Activated CD8-positive, alpha-beta T cell treated with anti-CD3 and anti-CD28 coated beads, Interleukin-2, amount 10 ng/mL, durations not matched to agents 7 days and 5 days (primary cell): ENCODE results near the gene RGL3. TPM values are rescaled to one million over a fixed set of nuclear protein-coding genes. Genes with fewer than 3 reads are reported as not detected.
"Not testable (repeated sequence)": the region's sequence is repeated elsewhere in the genome, so short reads cannot be mapped to it uniquely, and the experiment has no call there.

Source experiments
- ATAC-seq: fragments of 150-1000 bp; cut with Tn5 transposase; one replicate; pipeline ENCODE4 v1.10.0; 2021; ENCODE audit warnings: moderate library complexity
- CTCF ChIA-PET: fragments of 350-600 bp; sonication (Branson Sonifier 250); formaldehyde crosslinking; loops from one replicate; lab custom pipeline; 2021; ENCODE audit warnings: antibody characterized with exemption; lab: Charles Lee
- POLR2A ChIA-PET: fragments of 350-600 bp; sonication (Branson Sonifier 250); formaldehyde crosslinking; loops from one replicate; lab custom pipeline; 2021; ENCODE audit warnings: antibody characterized with exemption; lab: Charles Lee
- DNase-seq: peaks from one replicate; pipeline ENCODE4 v3.0.0-alpha.2; 2020
- H3K27ac Mint-ChIP-seq: one replicate; pipeline ENCODE4 v1.8.0; 2021; ENCODE audit warnings: mild to moderate bottlenecking, mixed read lengths
- H3K27me3 Mint-ChIP-seq: one replicate; pipeline ENCODE4 v1.8.0; 2021; ENCODE audit warnings: low read depth, mixed read lengths
- H3K36me3 Mint-ChIP-seq: one replicate; pipeline ENCODE4 v1.8.0; 2021; ENCODE audit warnings: low read depth, mixed read lengths
- H3K4me1 Mint-ChIP-seq: one replicate; pipeline ENCODE4 v1.8.0; 2021; ENCODE audit warnings: low read depth, mixed read lengths
- H3K4me3 Mint-ChIP-seq: one replicate; pipeline ENCODE4 v1.8.0; 2021; ENCODE audit warnings: mild to moderate bottlenecking, mixed read lengths
- H3K9me3 Mint-ChIP-seq: one replicate; pipeline ENCODE4 v1.8.0; 2022; ENCODE audit warnings: mixed read lengths; ENCODE audit not compliant: insufficient read depth
- total RNA-seq, 2 experiments: library from RNA; stranded (reverse); gene quantifications; one replicate each; pipeline ENCODE4 v1.2.3, GENCODE V29; 2021

RGL3 gene
- total RNA-seq, 2 experiments from 2014 or later, result not detected

DNA sequence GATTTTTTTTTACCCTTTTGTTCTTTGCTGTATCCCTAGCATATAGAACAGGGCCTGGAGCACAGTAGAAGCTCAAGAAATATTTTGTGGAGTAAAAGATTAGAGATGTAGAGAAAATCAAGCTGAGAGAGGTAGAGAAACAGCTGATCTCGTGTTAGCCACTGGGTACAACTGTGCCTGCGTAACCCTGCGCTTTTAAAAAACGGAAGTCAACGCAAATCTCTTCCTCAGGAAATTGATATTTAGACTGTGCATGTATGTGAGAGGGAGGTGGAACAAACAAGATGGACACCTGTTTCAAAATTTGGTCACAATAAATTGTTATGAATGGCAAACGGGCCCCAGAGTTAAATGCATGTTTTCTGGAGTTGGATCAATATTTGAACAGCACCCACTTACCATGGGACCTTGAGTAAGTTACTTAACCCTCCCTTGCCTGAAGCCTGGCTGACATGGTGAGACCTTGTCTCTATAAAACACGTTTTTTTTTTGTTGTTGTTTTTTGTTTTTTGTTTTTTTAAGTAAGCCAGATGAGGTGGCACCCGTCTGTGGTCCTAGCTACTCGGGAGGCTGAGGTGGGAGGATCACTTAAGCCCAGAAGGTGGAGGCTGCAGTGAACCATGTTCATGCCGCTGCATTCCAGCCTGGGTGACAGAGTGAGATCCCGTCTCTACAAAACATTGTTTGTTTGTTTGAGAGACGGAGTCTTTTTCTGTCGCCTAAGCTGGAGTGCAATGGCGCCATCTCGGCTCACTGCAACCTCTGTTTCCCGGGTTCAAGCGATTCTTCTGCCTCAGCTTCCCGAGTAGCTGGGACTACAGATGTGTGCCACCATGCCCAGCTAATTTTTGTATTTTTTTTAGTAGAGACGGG, 31.7 kb downstream of the RGL3 start:
- no peaks in the 10 kb centered on the region for H3K36me3 Mint-ChIP-seq
- ATAC-seq (no peak), DNase-seq (no peak)
- H3K9me3 Mint-ChIP-seq, result no peaks in the 10 kb centered on the region
- peaks cover 12% of the 10 kb centered on the region for H3K27me3 Mint-ChIP-seq
- ChIA-PET POLR2A (no interaction called here), CTCF (interaction anchor here (1.0 to 1.2 kb wide), 2 partner anchors 10 to 65 kb away, joined by 4 read pairs; no protein-coding TSS in a partner anchor)
- H3K4me1 Mint-ChIP-seq, result peaks cover 14% of the 10 kb centered on the region
- no peak overlapping the region for H3K27ac Mint-ChIP-seq
- no peak overlapping the region for H3K4me3 Mint-ChIP-seq

DNA sequence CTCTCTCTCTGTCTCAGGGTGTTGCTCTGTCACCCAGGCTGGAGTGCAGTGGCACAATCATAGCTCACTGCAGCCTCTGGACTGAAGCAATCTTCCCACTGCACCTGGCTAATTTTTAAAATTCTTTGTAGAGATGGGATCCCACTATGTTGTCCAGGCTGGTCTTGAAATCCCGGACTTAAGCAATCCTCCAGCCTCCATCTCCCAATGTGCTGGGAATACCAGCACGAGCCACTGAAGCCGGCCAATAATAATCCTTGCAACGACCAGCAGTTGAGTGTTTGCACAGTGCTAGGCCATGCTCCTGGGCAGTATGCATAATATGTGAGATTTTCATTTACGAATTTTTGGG, 34.4 kb downstream of the RGL3 start:
- Mint-ChIP-seq H3K4me3 (no peak overlapping the region), H3K36me3 (peaks cover 3% of the 10 kb centered on the region), H3K27ac (no peak overlapping the region), H3K9me3 (no peaks in the 10 kb centered on the region), H3K27me3 (peaks cover 12% of the 10 kb centered on the region), H3K4me1 (peaks cover 33% of the 10 kb centered on the region)
- POLR2A ChIA-PET, result no interaction called here
- DNase-seq, result no peak
- CTCF ChIA-PET, result no interaction called here
- ATAC-seq, result no peak

- H3K4me3 Mint-ChIP-seq, result no peak overlapping the region
- no peak overlapping the region for H3K27ac Mint-ChIP-seq
Observed at GRCh38 chr19:11383706-11384048, 35.4 kb downstream of the RGL3 start.

GRCh38 chr19:11382898-11383705, 36.0 kb downstream of the RGL3 start:
- Mint-ChIP-seq H3K4me1 (peaks cover 42% of the 10 kb centered on the region), H3K4me3 (peak overlapping the region; percentile 71), H3K27ac (peak overlapping the region; percentile 75), H3K9me3 (no peaks in the 10 kb centered on the region), H3K36me3 (peaks cover 5% of the 10 kb centered on the region), H3K27me3 (peaks cover 12% of the 10 kb centered on the region)
- POLR2A ChIA-PET, result interaction anchor here (0.6 to 1.2 kb wide), 3 partner anchors 8 to 60 kb away, joined by 3 to 4 read pairs (median 4); partner anchors contain the start of gene SWSAP1
- no peak for ATAC-seq
- peak; percentile 67 for DNase-seq
- CTCF ChIA-PET, result interaction anchor here (0.8 to 1.6 kb wide), 17 partner anchors 9 to 312 kb away, joined by 3 to 13 read pairs (median 4); partner anchors contain the start of genes CCDC159, ECSIT, ODAD3 and PRKCSH

More at GRCh38 chr19:11383706-11384048, 35.4 kb downstream of the RGL3 start:
- ChIA-PET CTCF (interaction anchor here (0.8 to 1.6 kb wide), 11 partner anchors 9 to 311 kb away, joined by 3 to 13 read pairs (median 5); partner anchors contain the start of genes CCDC159, ECSIT, ODAD3 and PRKCSH), POLR2A (interaction anchor here (1.2 kb wide), 1 partner anchor 9 kb away, joined by 4 read pairs; the partner anchor contains the start of gene SWSAP1)
- Mint-ChIP-seq H3K27me3 (peaks cover 12% of the 10 kb centered on the region), H3K4me1 (peaks cover 38% of the 10 kb centered on the region), H3K9me3 (no peaks in the 10 kb centered on the region), H3K36me3 (peaks cover 3% of the 10 kb centered on the region)
- DNase-seq (no peak), ATAC-seq (no peak)

- Mint-ChIP-seq H3K27ac (peak overlapping the region; percentile 98), H3K27me3 (peaks cover 12% of the 10 kb centered on the region), H3K4me3 (peak overlapping the region; percentile 84), H3K4me1 (peaks cover 54% of the 10 kb centered on the region), H3K9me3 (no peaks in the 10 kb centered on the region), H3K36me3 (peaks cover 19% of the 10 kb centered on the region)
- DNase-seq (peak; percentile 99), ATAC-seq (peak; percentile 86)
- ChIA-PET POLR2A (interaction anchor here (0.5 to 1.8 kb wide), 19 partner anchors 10 to 1413 kb away, joined by 3 to 7 read pairs (median 3); partner anchors contain the start of genes LDLR, ODAD3, RAB3D and ZNF653), CTCF (interaction anchor here (0.6 to 2.7 kb wide), 41 partner anchors 10 to 663 kb away, joined by 3 to 36 read pairs (median 5); partner anchors contain the start of genes CCDC159, DNM2, ECSIT and ELAVL3)
Observed at GRCh38 chr19:11380653-11381537, 38.2 kb downstream of the RGL3 start.

GRCh38 chr19:11379857-11380350, 39.2 kb downstream of the RGL3 start:
- Mint-ChIP-seq H3K9me3 (no peaks in the 10 kb centered on the region), H3K4me1 (peaks cover 58% of the 10 kb centered on the region), H3K36me3 (peaks cover 23% of the 10 kb centered on the region), H3K27me3 (peaks cover 12% of the 10 kb centered on the region), H3K4me3 (peak overlapping the region; percentile 84), H3K27ac (peak overlapping the region; percentile 98)
- DNase-seq, result no peak
- CTCF ChIA-PET, result interaction anchor here (0.6 to 2.7 kb wide), 12 partner anchors 10 to 103 kb away, joined by 3 to 36 read pairs (median 16); partner anchors contain the start of genes CCDC159, ODAD3, PRKCSH and TMEM205
- ATAC-seq, result no peak
- POLR2A ChIA-PET, result interaction anchor here (1.4 kb wide), 1 partner anchor 291 kb away, joined by 7 read pairs; the partner anchor contains the start of gene LDLR

GRCh38 chr19:11379269-11379845, 39.8 kb downstream of the RGL3 start:
- ATAC-seq, H3K27me3 Mint-ChIP-seq, DNase-seq, H3K9me3 Mint-ChIP-seq, H3K4me3 Mint-ChIP-seq: not testable (repeated sequence)
- CTCF ChIA-PET, result interaction anchor here (1.1 to 2.7 kb wide), 4 partner anchors 9 to 85 kb away, joined by 3 to 25 read pairs (median 12); no protein-coding TSS in a partner anchor
- H3K4me1 Mint-ChIP-seq, result peaks cover 58% of the 10 kb centered on the region
- H3K36me3 Mint-ChIP-seq, result peaks cover 23% of the 10 kb centered on the region
- H3K27ac Mint-ChIP-seq, result peak overlapping the region; percentile 39
- POLR2A ChIA-PET, result interaction anchor here (1.4 kb wide), 1 partner anchor 290 kb away, joined by 7 read pairs; the partner anchor contains the start of gene LDLR

DNA sequence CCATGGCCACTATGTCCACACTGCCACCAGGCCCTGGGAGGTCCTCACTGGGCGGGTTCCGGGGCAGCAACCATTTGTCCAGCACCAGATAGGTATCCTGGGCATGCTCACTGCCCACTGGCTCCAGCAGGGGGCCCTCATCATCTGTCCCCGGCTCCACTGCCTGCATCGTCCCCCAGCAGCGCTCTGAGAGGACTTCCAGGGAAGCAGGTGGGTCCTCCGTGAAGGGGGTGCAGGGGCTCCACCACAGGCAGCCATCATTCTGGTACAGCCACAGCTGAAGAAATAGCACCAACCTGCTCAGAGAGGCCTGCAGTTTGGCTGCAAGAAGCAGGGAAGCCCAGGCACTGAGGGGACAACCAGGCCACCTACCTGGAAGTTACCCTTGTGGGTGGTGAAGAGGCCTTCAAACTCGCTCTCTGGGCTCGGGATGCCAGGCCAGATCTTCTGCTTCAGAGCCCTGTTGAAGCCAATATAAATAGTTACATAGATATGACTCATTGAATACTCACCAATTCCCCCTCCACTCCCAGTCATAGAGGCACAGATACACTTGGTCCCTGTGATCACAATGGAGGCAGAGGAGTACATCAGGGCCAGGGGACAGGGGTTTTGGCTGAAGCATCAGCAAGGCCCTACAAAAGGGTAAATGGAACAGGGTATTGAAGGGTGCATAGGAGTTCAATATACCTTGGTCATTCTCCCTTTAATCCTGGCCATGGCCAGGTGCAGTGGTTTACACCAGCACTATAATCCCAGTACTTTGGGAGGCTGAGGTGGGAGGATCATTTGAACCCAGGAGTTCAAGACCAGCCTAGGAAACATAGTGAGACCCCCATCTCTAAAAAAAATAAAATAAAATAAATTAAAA, 40.6 kb downstream of the RGL3 start:
- POLR2A ChIA-PET, result no interaction called here
- Mint-ChIP-seq H3K4me3 (no peak overlapping the region), H3K36me3 (peaks cover 23% of the 10 kb centered on the region), H3K4me1 (peaks cover 58% of the 10 kb centered on the region), H3K27ac (peak overlapping the region; percentile 39), H3K27me3 (peaks cover 5% of the 10 kb centered on the region), H3K9me3 (no peaks in the 10 kb centered on the region)
- DNase-seq (no peak), ATAC-seq (no peak)
- CTCF ChIA-PET, result interaction anchor here (1.8 to 4.3 kb wide), 2 partner anchors 57 to 104 kb away, joined by 5 to 35 read pairs; partner anchors contain the start of genes ODAD3 and PRKCSH

GRCh38 chr19:11377756-11378155, 41.4 kb downstream of the RGL3 start:
- H3K9me3 Mint-ChIP-seq, result no peaks in the 10 kb centered on the region
- H3K4me1 Mint-ChIP-seq, result peaks cover 52% of the 10 kb centered on the region
- H3K36me3 Mint-ChIP-seq, result peaks cover 23% of the 10 kb centered on the region
- no peak overlapping the region for H3K4me3 Mint-ChIP-seq
- peaks cover 2% of the 10 kb centered on the region for H3K27me3 Mint-ChIP-seq
- POLR2A ChIA-PET, result interaction anchor here (0.5 kb wide), 1 partner anchor 512 kb away, joined by 3 read pairs; no protein-coding TSS in a partner anchor
- peak overlapping the region; percentile 68 for H3K27ac Mint-ChIP-seq
- CTCF ChIA-PET, result interaction anchor here (1.0 to 4.3 kb wide), 8 partner anchors 9 to 542 kb away, joined by 3 to 35 read pairs (median 4); partner anchors contain the start of genes ODAD3, PRKCSH, RAB3D and TMED1
- ATAC-seq (no peak), DNase-seq (no peak)
